ENCODE data around the gene JKAMP.
A peak's percentile ranks its signal among the peaks of the same experiment; 100 is the strongest.

The JKAMP gene

DNA sequence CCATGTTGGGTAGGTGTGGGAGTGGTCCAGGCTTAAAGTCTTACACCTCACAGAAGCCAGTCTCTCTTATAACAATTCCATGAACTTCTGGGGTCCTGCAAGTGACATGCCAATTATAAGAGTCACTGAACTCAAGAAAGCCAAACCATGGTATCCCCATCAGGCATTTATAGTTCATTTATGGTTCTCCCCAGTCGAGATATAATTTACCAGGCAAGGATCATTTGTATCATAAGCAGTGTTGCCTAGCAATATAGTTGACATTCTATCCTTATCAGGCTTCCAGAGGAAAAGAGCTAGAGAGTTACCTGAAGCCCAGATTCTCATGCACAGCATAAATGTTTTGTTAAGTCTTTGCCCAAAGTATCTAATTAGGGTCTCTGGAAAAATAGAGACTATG, 8.1 kb downstream of the JKAMP start:
- ATAC-seq (ENCODE audit: low read depth) = no peak
- DNase-seq (ENCODE audit: low spot score in 2 of 2) = no peak
- H3K4me3 Mint-ChIP-seq = no peak overlapping the region
- H3K9me3 Mint-ChIP-seq = no peaks in the 10 kb centered on the region
- H3K27ac Mint-ChIP-seq = no peak overlapping the region
- peaks cover 57% of the 10 kb centered on the region for H3K36me3 Mint-ChIP-seq
- peaks cover 27% of the 10 kb centered on the region for H3K4me1 Mint-ChIP-seq
- no peaks in the 10 kb centered on the region for H3K27me3 Mint-ChIP-seq

DNA sequence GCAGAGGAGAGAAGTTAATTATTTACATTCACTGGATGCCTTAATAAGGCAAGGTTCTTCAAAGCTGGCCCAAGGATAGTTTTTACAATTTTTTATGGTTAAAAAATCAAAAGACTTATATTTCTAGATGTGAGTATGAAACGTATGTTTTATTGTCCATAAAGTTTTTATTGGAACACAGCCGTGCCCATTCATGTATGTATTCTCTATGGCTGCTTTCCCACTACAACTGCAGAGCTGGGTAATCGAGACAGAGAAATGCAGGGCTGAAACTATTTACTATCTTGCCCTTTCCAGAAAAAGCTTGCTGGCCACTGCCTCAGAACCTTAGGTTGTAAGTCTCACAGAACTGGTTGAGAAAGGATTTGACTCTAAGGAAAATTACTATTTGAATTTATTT, 16.4 kb downstream of the JKAMP start:
- DNase-seq (ENCODE audit: low spot score in 2 of 2) = no peak
- Mint-ChIP-seq H3K27me3 (no peaks in the 10 kb centered on the region), H3K36me3 (peaks cover 14% of the 10 kb centered on the region), H3K27ac (no peak overlapping the region), H3K4me1 (peaks cover 5% of the 10 kb centered on the region), H3K4me3 (no peak overlapping the region), H3K9me3 (no peaks in the 10 kb centered on the region)
- no peak for ATAC-seq (ENCODE audit: low read depth)

DNA sequence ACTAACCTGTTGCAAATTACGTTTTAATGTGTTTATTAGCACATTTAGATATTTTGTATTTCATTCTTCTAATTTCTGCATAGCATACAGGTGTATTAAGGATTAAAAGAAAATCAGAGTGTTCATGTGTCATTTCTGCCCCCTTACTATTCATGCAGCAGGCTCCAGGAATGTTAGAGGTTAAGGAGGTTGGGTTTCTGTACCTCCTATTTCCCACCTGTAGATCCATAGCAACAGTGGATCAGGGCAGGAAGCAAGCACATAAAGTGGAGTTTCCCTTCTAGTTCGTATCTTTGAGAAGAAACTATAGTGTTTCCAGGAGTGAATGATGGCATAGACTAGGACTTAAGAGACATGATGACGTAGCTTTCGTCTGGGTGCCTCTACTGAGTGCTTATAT, 18.9 kb downstream of the JKAMP start:
- Mint-ChIP-seq H3K9me3 (no peaks in the 10 kb centered on the region), H3K36me3 (peaks cover 6% of the 10 kb centered on the region), H3K27me3 (no peaks in the 10 kb centered on the region), H3K4me3 (no peak overlapping the region), H3K4me1 (no peaks in the 10 kb centered on the region), H3K27ac (no peak overlapping the region)
- ATAC-seq (ENCODE audit: low read depth) (no peak), DNase-seq (ENCODE audit: low spot score in 2 of 2) (no peak)

DNA sequence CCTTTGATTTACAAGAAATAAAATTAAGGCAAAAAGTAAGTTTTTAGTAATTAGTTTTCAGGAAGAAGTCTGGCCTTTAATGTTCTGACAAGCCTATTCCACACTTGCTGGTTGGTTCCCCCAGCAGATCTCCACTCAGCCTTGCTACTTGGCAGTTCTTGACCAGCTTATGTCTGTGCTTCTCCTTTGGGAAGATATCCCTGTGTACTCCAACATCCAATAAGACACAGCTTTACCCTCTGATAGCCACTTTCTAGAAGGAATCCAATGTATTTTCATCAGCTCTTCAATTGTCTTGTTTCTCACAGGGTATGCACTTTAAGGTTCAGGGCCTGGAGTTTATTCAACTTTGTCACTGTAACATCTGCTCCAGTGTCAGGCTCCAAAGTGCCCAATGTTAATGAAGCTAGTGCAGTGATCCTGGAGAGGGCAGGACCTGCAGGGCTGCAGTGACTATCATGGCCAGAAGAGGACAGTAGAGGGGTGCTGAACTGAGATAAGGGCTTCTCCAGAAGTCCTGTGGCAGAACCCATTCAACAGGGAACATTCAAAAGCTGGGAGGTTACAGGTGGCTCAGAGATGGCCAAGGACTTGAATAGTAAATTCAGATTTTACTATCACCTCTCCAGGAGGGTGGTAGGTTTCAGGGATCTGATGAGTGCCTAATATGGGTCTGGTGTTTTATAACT, 22.9 kb downstream of the JKAMP start:
- DNase-seq (ENCODE audit: low spot score in 2 of 2) = peak; percentile 23 to 28
- H3K27ac Mint-ChIP-seq = no peak overlapping the region

DNA sequence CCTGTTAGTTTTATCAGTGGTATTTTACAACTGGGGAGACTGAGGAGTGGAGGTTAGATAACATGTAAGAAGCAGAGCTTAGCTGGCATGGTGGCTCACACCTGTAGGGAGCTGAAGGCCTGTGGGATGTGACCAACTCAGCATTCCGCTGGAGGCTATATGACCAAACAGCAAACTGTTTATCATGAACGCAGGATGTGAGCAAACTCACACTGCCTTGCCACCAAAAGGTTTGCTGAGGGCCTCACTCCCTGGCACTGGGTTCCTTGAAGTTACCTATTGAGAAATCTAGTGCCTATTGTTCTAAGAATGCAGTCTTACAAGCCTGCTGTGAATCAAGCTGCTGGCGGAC, 23.4 kb downstream of the JKAMP start:
- H3K27ac Mint-ChIP-seq = no peak overlapping the region
- H3K36me3 Mint-ChIP-seq = peaks cover 2% of the 10 kb centered on the region
- H3K9me3 Mint-ChIP-seq = no peaks in the 10 kb centered on the region
- ATAC-seq (ENCODE audit: low read depth) (no peak), DNase-seq (ENCODE audit: low spot score in 2 of 2) (no peak)
- H3K4me1 Mint-ChIP-seq = no peaks in the 10 kb centered on the region
- no peak overlapping the region for H3K4me3 Mint-ChIP-seq
- no peaks in the 10 kb centered on the region for H3K27me3 Mint-ChIP-seq

More for the DNA sequence above, 22.9 kb downstream of the JKAMP start:
- Mint-ChIP-seq H3K27me3 (no peaks in the 10 kb centered on the region), H3K9me3 (no peaks in the 10 kb centered on the region), H3K36me3 (peaks cover 2% of the 10 kb centered on the region), H3K4me3 (no peak overlapping the region), H3K4me1 (no peaks in the 10 kb centered on the region)
- ATAC-seq (ENCODE audit: low read depth) = peak; percentile 59

DNA sequence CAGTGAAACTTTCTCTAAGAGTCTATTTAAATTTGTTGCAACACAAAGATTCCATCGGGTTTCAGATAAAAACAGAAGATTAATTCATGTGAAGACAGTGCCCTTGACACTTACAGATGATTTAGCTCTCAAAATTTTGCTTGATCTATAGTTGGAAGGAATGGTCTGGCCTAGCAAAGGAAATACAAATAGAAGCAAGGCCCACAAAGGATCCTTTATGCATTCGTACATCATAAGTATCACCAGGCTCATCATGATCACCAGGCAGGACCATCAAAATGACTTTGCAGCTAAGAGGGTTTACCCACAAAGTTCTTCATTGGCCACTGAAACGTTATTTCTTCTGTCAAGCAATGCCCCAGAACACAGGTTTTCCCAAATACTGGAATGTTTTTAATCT, 24.8 kb downstream of the JKAMP start:
- no peaks in the 10 kb centered on the region for H3K27me3 Mint-ChIP-seq
- no peaks in the 10 kb centered on the region for H3K36me3 Mint-ChIP-seq

DNA sequence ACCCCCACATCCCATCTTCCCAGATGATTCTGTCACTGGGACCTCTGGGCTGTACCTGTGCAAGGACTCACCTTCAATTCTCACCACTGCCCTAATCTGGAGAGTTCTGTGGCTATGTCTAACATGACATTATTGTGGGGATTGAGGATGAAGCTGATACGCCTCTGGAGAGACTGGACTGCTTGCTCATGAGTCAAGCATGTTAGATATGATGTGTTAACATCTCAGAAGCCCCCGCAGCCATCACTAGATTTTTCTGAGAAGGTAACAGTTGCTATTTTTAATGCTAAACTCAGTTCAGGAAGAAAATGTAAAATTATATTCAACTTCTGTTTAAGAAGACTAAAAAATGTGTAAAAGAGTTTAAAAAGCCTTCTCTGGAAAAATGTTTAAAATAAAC, 25.7 kb downstream of the JKAMP start:
- Mint-ChIP-seq H3K4me1 (no peaks in the 10 kb centered on the region), H3K4me3 (no peak overlapping the region), H3K36me3 (no peaks in the 10 kb centered on the region), H3K27ac (no peak overlapping the region), H3K9me3 (peaks cover 1% of the 10 kb centered on the region), H3K27me3 (peaks cover 1% of the 10 kb centered on the region)
- DNase-seq (ENCODE audit: low spot score in 2 of 2) = no peak
- no peak for ATAC-seq (ENCODE audit: low read depth)

More for the DNA sequence above, 24.8 kb downstream of the JKAMP start:
- H3K27ac Mint-ChIP-seq = no peak overlapping the region
- H3K4me3 Mint-ChIP-seq = no peak overlapping the region
- no peak for ATAC-seq (ENCODE audit: low read depth)
- DNase-seq (ENCODE audit: low spot score in 2 of 2) = no peak
- H3K4me1 Mint-ChIP-seq = no peaks in the 10 kb centered on the region
- no peaks in the 10 kb centered on the region for H3K9me3 Mint-ChIP-seq

DNA sequence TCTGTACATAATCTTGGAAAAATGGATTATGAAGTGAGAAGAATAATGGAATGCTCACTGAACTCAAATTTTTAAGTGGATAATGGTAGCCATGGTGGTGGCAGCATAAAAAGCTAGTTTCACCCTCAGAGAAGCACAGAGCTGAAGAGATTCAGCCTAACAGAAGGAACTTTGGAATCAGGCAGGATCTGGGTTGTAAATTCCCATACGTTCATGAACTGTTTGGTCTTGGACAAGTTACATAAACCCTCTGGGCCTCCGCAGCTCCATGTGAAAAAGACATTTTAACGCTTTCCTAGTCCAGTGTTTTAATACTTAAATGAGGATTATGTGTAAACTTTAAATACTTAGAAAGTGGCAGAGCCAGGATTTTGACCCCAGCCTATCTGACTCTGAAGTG, 26.6 kb downstream of the JKAMP start:
- Mint-ChIP-seq H3K9me3 (peaks cover 1% of the 10 kb centered on the region), H3K4me3 (no peak overlapping the region), H3K36me3 (no peaks in the 10 kb centered on the region), H3K27ac (no peak overlapping the region), H3K4me1 (no peaks in the 10 kb centered on the region), H3K27me3 (peaks cover 1% of the 10 kb centered on the region)
- DNase-seq (ENCODE audit: low spot score in 2 of 2) = no peak
- no peak for ATAC-seq (ENCODE audit: low read depth)

DNA sequence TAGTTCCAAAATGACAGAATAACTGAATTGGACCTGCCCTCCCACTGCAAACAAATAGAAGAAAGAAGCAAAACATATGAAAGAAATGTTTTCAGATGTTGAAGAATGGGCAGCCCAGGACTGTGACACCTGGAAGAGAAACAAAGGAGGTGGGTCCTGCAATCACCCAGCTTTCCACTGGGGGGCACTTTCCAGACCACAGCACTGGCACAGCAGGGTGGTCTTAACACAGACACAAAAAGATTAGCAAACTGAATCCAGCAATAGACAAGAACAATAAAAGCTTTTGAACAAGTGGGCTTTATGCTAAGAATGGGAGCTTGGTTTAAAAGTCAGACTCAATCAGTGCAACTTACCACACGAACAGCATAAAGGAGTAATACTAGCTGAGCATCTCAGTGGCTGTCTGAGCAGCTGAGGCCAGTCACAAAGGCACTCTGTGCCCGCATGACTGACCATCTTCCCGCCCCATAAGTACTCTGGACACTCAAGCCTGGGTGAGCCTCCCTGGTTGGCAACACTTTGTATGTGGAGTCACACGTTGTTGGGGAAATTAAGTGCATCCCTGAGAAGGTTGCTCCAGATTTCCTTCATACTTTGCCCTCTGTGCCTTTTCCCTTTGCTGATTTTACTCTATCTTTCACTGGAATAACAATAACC, 27.7 kb downstream of the JKAMP start:
- Mint-ChIP-seq H3K27me3 (peaks cover 1% of the 10 kb centered on the region), H3K36me3 (no peaks in the 10 kb centered on the region), H3K27ac (no peak overlapping the region), H3K4me1 (no peaks in the 10 kb centered on the region), H3K4me3 (no peak overlapping the region), H3K9me3 (peaks cover 1% of the 10 kb centered on the region)
- DNase-seq (ENCODE audit: low spot score in 2 of 2) (no peak), ATAC-seq (ENCODE audit: low read depth) (no peak)

DNA sequence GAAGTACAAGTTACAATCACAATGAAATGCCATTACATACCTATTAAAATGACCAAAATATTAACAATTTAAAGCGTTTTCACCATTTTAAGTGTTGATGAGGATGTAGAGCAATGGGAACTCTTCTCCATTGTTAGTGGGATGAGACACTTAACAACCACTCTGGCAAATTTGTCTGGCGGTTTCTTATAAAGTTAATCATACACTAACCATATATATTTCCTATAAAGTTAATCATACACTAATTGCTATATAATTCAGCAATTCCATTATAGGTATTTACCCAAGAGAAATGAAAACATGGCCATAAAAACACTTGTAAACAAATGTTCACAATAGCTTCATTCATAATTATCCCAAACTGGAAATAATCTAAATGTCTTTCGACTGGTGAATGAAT, 35.9 kb downstream of the JKAMP start:
- peaks cover 1% of the 10 kb centered on the region for H3K27me3 Mint-ChIP-seq
- H3K36me3 Mint-ChIP-seq = no peaks in the 10 kb centered on the region
- no peak overlapping the region for H3K27ac Mint-ChIP-seq
- no peak for ATAC-seq (ENCODE audit: low read depth)
- H3K9me3 Mint-ChIP-seq = no peaks in the 10 kb centered on the region
- H3K4me1 Mint-ChIP-seq = no peaks in the 10 kb centered on the region
- DNase-seq (ENCODE audit: low spot score in 2 of 2) = no peak
- no peak overlapping the region for H3K4me3 Mint-ChIP-seq

DNA sequence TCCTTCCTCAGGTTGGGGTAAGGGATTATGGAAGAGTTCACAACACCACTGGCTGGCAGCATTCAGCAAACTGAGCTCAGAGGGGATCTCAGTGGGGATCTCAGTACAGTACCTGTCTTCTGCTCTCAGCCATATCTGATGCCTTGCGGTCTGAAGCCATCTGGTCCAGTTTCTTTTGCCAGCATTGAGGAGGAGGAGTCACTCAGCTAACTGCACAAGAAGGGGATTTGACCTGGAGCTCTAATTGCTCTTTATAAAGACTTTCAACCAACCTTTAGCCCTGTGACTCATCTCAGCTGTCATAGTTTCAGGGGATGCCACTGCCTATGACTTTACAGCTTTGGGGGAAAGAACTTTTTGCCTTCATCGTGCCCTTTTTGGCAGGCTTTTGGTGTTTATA, 44.9 kb downstream of the JKAMP start:
- Mint-ChIP-seq H3K9me3 (peaks cover 4% of the 10 kb centered on the region), H3K27me3 (peaks cover 3% of the 10 kb centered on the region), H3K36me3 (peaks cover 2% of the 10 kb centered on the region), H3K4me3 (no peak overlapping the region), H3K27ac (no peak overlapping the region), H3K4me1 (no peaks in the 10 kb centered on the region)
- no peak for ATAC-seq (ENCODE audit: low read depth)
- no peak for DNase-seq (ENCODE audit: low spot score in 2 of 2)

DNA sequence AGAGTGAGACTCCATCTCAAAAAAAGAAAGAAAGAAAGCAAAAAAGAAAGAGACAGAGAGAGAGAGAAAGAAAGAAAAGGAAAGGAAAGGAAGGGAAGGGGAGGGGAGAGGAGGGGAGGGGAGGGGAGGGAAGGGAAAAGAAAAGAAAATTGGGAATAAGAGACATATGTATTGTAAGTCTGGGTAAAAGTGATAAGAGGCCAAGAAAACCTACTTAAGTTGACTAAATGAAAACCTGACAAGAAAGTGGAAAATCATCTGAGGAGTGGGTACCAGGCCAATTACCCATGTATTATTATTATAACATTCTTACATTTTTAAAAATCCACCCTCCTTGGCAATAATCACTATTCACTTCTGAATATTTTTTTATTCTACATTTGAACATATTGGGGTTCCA, 46.0 kb downstream of the JKAMP start:
- Mint-ChIP-seq H3K36me3 (peaks cover 2% of the 10 kb centered on the region), H3K4me1 (no peaks in the 10 kb centered on the region), H3K9me3 (peaks cover 4% of the 10 kb centered on the region), H3K27ac (no peak overlapping the region), H3K27me3 (peaks cover 3% of the 10 kb centered on the region), H3K4me3 (no peak overlapping the region)
- DNase-seq (ENCODE audit: low spot score in 2 of 2) (no peak), ATAC-seq (ENCODE audit: low read depth) (no peak)

DNA sequence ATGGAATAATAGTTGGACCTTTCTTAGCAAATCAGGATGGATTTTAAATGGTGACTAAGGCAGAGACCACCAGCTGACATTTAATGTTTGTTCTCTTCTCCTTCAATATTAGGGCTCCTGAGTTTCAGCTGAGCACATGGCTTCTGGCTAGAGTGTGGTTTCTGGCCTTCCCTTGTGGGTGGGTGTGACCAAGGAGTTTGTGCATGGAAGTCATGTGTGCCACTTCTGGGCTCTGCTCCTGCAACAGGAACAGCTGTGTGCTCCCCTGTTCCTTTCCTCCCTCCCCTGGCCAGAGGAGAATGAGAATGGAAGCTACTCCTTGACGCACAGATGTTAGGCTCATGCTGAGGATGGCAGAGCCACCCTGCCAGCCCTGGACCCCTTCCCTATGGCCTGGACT, 48.1 kb downstream of the JKAMP start:
- Mint-ChIP-seq H3K9me3 (peaks cover 4% of the 10 kb centered on the region), H3K4me1 (no peaks in the 10 kb centered on the region), H3K27ac (no peak overlapping the region), H3K4me3 (no peak overlapping the region), H3K36me3 (peaks cover 2% of the 10 kb centered on the region), H3K27me3 (peaks cover 8% of the 10 kb centered on the region)
- ATAC-seq (ENCODE audit: low read depth) = no peak
- no peak for DNase-seq (ENCODE audit: low spot score in 2 of 2)

DNA sequence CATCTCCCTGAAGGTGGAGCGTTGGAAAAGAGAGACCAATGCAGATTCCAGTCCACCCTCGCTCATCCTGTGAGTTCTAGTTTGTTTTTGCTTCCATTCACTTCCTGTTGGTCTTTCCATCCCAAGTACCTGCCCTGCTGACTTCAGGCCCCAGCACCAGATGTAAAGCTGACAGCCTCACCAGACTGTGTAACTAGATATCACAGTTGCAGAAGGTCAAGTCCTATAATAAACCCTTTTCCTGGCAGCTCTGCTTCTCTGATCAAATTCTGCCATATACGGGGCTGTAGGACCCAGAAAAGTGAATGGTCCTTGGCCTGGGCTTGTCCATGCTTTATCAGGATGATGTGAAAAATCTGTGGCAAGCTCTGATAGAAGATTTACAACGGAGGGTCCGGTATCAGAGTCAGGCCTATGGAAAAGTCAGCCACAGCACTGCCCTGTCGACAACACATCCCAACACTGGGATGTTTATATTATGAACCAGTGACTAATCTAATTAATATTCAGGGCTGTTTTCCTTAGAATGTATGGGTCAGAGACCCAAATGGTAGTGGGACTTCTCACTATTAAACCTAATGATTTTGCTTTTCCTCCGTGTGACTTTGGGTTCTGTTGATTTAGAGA, 50.2 kb downstream of the JKAMP start:
- DNase-seq (ENCODE audit: low spot score in 2 of 2) (no peak), ATAC-seq (ENCODE audit: low read depth) (no peak)
- Mint-ChIP-seq H3K27me3 (peaks cover 8% of the 10 kb centered on the region), H3K27ac (no peak overlapping the region), H3K9me3 (no peaks in the 10 kb centered on the region), H3K4me1 (peaks cover 4% of the 10 kb centered on the region), H3K36me3 (peaks cover 2% of the 10 kb centered on the region), H3K4me3 (no peak overlapping the region)

DNA sequence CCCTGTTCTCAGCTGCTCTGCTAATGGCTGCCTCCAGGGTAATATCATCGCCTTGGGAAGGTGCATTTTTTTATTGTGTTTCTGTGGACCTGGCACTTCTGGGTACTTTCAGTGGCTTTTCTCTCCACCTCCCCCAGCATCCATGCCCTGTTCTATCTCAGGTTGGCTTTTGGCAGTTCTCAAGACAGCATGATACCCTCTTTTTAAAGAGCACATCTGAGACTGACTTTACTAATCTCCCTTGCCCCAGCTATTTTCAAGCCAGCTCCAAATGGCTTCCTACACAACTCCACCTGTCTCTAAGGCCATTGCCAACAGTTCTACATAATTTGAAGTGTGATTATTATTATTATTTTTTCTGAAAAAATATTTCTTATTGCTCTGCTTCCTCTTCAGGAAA, 53.2 kb downstream of the JKAMP start:
- peaks cover 5% of the 10 kb centered on the region for H3K27me3 Mint-ChIP-seq
- H3K9me3 Mint-ChIP-seq = no peaks in the 10 kb centered on the region
- no peak for DNase-seq (ENCODE audit: low spot score in 2 of 2)
- H3K4me3 Mint-ChIP-seq = no peak overlapping the region
- peaks cover 4% of the 10 kb centered on the region for H3K4me1 Mint-ChIP-seq
- no peak overlapping the region for H3K27ac Mint-ChIP-seq
- no peaks in the 10 kb centered on the region for H3K36me3 Mint-ChIP-seq
- no peak for ATAC-seq (ENCODE audit: low read depth)
